Measurements from ENCODE around the gene PCDHGA5. TPM values are rescaled to one million over a fixed set of nuclear protein-coding genes. Genes with fewer than 3 reads are reported as not detected.
"Not testable (repeated sequence)": the region's sequence is repeated elsewhere in the genome, so short reads cannot be mapped to it uniquely, and the experiment has no call there.

Gene PCDHGA5
- polyA plus RNA-seq, 10 donors: 1.9 to 3.3 (median 2.6) TPM

DNA sequence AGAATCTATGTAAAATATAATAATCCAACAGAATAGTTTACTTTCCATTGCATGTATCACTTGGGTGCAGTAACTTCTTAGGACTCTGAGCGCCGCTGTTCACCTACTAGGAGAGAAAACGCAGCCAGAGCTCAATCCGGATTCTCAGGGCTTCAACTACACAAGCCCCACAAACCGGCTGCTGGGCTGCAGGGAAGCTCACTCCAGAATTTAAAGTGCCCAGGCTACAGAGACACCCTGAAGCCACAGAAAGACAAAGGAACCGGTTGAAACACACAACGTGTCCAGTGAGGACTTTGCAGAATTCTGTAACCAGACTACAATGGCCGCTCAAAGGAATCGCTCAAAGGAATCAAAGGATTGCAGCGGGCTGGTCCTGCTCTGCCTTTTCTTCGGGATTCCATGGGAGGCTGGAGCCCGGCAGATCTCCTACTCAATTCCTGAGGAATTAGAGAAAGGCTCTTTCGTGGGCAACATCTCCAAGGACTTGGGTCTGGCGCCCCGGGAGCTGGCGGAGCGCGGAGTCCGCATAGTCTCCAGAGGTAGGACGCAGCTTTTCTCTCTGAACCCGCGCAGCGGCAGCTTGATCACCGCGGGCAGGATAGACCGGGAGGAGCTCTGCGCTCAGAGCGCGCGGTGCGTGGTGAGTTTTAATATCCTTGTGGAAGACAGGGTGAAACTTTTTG lies 49.0 kb downstream of the PCDHGA5 start, which contains the start of gene PCDHGA10:
Gene PCDHGA10 (plus strand): TSS at position 134 of the 686 bp plus-strand sequence. CDS start 189 bp downstream, at position 323.
- peak in 2 of 3 donors; percentile 34 to 47 for DNase-seq

DNA sequence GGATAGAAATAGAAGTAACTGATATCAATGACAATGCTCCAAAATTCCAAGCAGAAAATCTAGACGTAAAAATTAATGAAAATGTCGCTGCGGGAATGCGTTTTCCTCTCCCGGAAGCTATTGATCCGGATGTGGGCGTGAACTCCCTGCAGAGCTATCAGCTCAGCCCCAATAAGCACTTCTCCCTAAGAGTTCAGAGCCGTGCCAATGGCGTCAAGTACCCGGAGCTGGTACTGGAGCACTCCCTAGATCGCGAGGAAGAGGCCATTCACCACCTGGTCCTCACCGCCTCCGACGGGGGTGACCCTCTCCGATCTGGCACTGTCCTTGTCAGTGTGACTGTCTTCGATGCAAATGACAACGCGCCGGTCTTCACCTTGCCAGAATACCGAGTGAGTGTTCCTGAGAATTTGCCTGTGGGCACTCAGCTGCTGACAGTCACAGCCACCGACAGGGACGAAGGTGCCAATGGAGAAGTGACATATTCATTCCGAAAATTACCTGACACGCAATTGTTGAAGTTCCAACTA lies 49.6 kb downstream of the PCDHGA5 start:
- DNase-seq: no peak

DNA sequence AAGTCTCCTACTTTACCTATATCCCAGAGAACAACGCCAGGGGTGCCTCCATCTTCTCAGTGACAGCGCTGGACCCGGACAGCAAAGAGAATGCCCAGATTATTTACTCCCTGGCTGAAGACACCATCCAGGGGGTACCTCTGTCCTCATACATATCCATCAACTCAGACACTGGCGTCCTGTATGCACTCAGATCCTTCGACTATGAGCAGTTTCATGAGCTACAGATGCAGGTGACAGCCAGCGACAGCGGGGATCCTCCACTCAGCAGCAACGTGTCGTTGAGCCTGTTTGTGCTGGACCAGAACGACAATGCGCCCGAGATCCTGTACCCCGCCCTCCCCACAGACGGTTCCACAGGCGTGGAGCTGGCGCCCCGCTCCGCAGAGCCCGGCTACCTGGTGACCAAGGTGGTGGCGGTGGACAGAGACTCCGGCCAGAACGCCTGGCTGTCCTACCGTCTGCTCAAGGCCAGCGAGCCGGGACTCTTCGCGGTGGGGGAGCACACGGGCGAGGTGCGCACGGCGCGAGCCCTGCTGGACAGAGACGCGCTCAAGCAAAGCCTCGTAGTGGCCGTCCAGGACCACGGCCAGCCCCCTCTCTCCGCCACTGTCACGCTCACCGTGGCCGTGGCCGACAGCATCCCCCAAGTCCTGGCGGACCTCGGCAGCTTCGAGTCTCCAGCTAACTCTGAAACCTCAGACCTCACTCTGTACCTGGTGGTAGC lies 50.7 kb downstream of the PCDHGA5 start:
- not testable (repeated sequence) for DNase-seq

DNA sequence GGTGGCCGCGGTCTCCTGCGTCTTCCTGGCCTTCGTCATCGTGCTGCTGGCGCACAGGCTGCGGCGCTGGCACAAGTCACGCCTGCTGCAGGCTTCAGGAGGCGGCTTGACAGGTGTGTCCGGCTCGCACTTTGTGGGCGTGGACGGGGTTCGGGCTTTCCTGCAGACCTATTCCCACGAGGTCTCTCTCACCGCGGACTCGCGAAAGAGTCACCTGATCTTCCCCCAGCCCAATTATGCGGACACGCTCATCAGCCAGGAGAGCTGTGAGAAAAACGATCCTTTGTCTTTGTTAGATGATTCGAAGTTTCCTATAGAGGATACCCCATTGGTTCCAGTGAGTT lies 51.3 kb downstream of the PCDHGA5 start:
- DNase-seq: not testable (repeated sequence)

Other genes starting within 250 kb of the PCDHGA5 start
- gene PCDHB4, start 242.3 kb upstream of the PCDHGA5 start, polyA plus RNA-seq (ENCODE audit: insufficient read length in 10 of 10): 1 to 10 TPM; 2.8 to 4.6 (median 3.1) TPM
- 1 to 10 TPM; 2.7 to 5.1 (median 3.9) TPM for gene PCDHB5, start 229.0 kb upstream of the PCDHGA5 start, polyA plus RNA-seq (ENCODE audit: insufficient read length in 10 of 10)
- gene PCDHB6, start 214.1 kb upstream of the PCDHGA5 start, polyA plus RNA-seq (ENCODE audit: insufficient read length in 10 of 10): 1 to 10 TPM; 1.3 to 2.5 (median 1.8) TPM
- 1 to 10 TPM; 1.8 to 3.5 (median 2.6) TPM for gene PCDHB7, start 191.5 kb upstream of the PCDHGA5 start, polyA plus RNA-seq (ENCODE audit: insufficient read length in 10 of 10)
- 1 to 10 TPM in 8 of 10 donors, under 1 TPM in 2; 0.34 to 2.4 (median 1.3) TPM for gene PCDHB8, start 186.4 kb upstream of the PCDHGA5 start, polyA plus RNA-seq (ENCODE audit: insufficient read length in 10 of 10)
- 1 to 10 TPM; 2.3 to 6.1 (median 4.2) TPM for gene PCDHB16, start 181.8 kb upstream of the PCDHGA5 start, polyA plus RNA-seq (ENCODE audit: insufficient read length in 10 of 10)
- 1 to 10 TPM; 1.4 to 3.9 (median 2.5) TPM for gene PCDHB9, start 177.0 kb upstream of the PCDHGA5 start, polyA plus RNA-seq (ENCODE audit: insufficient read length in 10 of 10)
- 1 to 10 TPM; 3.6 to 6.4 (median 4.9) TPM for gene PCDHB10, start 171.8 kb upstream of the PCDHGA5 start, polyA plus RNA-seq (ENCODE audit: insufficient read length in 10 of 10)
- gene PCDHB11, start 164.5 kb upstream of the PCDHGA5 start, polyA plus RNA-seq (ENCODE audit: insufficient read length in 10 of 10): 1 to 10 TPM; 1.6 to 3.5 (median 2.7) TPM
- gene PCDHB12, start 155.4 kb upstream of the PCDHGA5 start, polyA plus RNA-seq (ENCODE audit: insufficient read length in 10 of 10): 1 to 10 TPM; 2.3 to 3.7 (median 2.8) TPM
- 1 to 10 TPM; 2.3 to 3.6 (median 2.6) TPM for gene PCDHB13, start 150.2 kb upstream of the PCDHGA5 start, polyA plus RNA-seq (ENCODE audit: insufficient read length in 10 of 10)
- gene PCDHB14, start 140.8 kb upstream of the PCDHGA5 start, polyA plus RNA-seq (ENCODE audit: insufficient read length in 10 of 10): 1 to 10 TPM; 5.3 to 8.1 (median 6.6) TPM
- 1 to 10 TPM; 5.9 to 9.7 (median 7.8) TPM for gene PCDHB15, start 118.8 kb upstream of the PCDHGA5 start, polyA plus RNA-seq (ENCODE audit: insufficient read length in 10 of 10)
- gene SLC25A2, start 60.1 kb upstream of the PCDHGA5 start, polyA plus RNA-seq (ENCODE audit: insufficient read length in 10 of 10): under 1 TPM in 1 of 10 donors, not detected in 9; 0.17 TPM
- gene TAF7, start 43.4 kb upstream of the PCDHGA5 start, polyA plus RNA-seq (ENCODE audit: insufficient read length in 10 of 10): 10 to 100 TPM; 74.5 to 97.2 (median 82.8) TPM
- under 1 TPM; 0.38 to 0.64 (median 0.54) TPM for gene PCDHGA1, start 33.6 kb upstream of the PCDHGA5 start, polyA plus RNA-seq (ENCODE audit: insufficient read length in 10 of 10)
- 1 to 10 TPM; 1.7 to 3.1 (median 2.4) TPM for gene PCDHGA2, start 25.4 kb upstream of the PCDHGA5 start, polyA plus RNA-seq (ENCODE audit: insufficient read length in 10 of 10)
- gene PCDHGA3, start 20.3 kb upstream of the PCDHGA5 start, polyA plus RNA-seq (ENCODE audit: insufficient read length in 10 of 10): 1 to 10 TPM; 1.2 to 1.7 (median 1.4) TPM
- under 1 TPM; 0.36 to 0.88 (median 0.60) TPM for gene PCDHGB1, start 14.1 kb upstream of the PCDHGA5 start, polyA plus RNA-seq (ENCODE audit: insufficient read length in 10 of 10)
- 1 to 10 TPM; 1.1 to 1.8 (median 1.3) TPM for gene PCDHGA4, start 9.1 kb upstream of the PCDHGA5 start, polyA plus RNA-seq (ENCODE audit: insufficient read length in 10 of 10)
- gene PCDHGB2, start 4.2 kb upstream of the PCDHGA5 start, polyA plus RNA-seq (ENCODE audit: insufficient read length in 10 of 10): 1 to 10 TPM; 1.9 to 2.6 (median 2.2) TPM
- 1 to 10 TPM in 9 of 10 donors, under 1 TPM in 1; 0.99 to 1.7 (median 1.4) TPM for gene PCDHGB3, start 6.1 kb downstream of the PCDHGA5 start, polyA plus RNA-seq (ENCODE audit: insufficient read length in 10 of 10)
- gene PCDHGA6, start 9.7 kb downstream of the PCDHGA5 start, polyA plus RNA-seq (ENCODE audit: insufficient read length in 10 of 10): 1 to 10 TPM; 2.4 to 5.4 (median 3.4) TPM
- 1 to 10 TPM; 1.2 to 2.0 (median 1.4) TPM for gene PCDHGA7, start 18.6 kb downstream of the PCDHGA5 start, polyA plus RNA-seq (ENCODE audit: insufficient read length in 10 of 10)
- gene PCDHGB4, start 23.5 kb downstream of the PCDHGA5 start, polyA plus RNA-seq (ENCODE audit: insufficient read length in 10 of 10): 1 to 10 TPM; 1.7 to 3.9 (median 2.5) TPM
- under 1 TPM; 0.43 to 0.83 (median 0.57) TPM for gene PCDHGA8, start 28.5 kb downstream of the PCDHGA5 start, polyA plus RNA-seq (ENCODE audit: insufficient read length in 10 of 10)
- 1 to 10 TPM; 2.5 to 7.0 (median 4.1) TPM for gene PCDHGB5, start 33.8 kb downstream of the PCDHGA5 start, polyA plus RNA-seq (ENCODE audit: insufficient read length in 10 of 10)
- gene PCDHGA9, start 38.6 kb downstream of the PCDHGA5 start, polyA plus RNA-seq (ENCODE audit: insufficient read length in 10 of 10): 1 to 10 TPM; 3.4 to 5.3 (median 3.8) TPM
- gene PCDHGB6, start 43.9 kb downstream of the PCDHGA5 start, polyA plus RNA-seq (ENCODE audit: insufficient read length in 10 of 10): 1 to 10 TPM; 2.7 to 6.8 (median 4.3) TPM
- gene PCDHGA10, start 48.8 kb downstream of the PCDHGA5 start, polyA plus RNA-seq (ENCODE audit: insufficient read length in 10 of 10): 1 to 10 TPM; 1.2 to 2.8 (median 1.8) TPM
- 10 to 100 TPM in 1 of 10 donors, 1 to 10 TPM in 9; 7.4 to 11.7 (median 8.2) TPM for gene PCDHGB7, start 53.5 kb downstream of the PCDHGA5 start, polyA plus RNA-seq (ENCODE audit: insufficient read length in 10 of 10)
- 1 to 10 TPM; 2.9 to 4.8 (median 3.3) TPM for gene PCDHGA11, start 56.9 kb downstream of the PCDHGA5 start, polyA plus RNA-seq (ENCODE audit: insufficient read length in 10 of 10)
- 1 to 10 TPM; 1.2 to 3.1 (median 2.3) TPM for gene PCDHGA12, start 66.3 kb downstream of the PCDHGA5 start, polyA plus RNA-seq (ENCODE audit: insufficient read length in 10 of 10)
- gene PCDHGC3, start 111.8 kb downstream of the PCDHGA5 start, polyA plus RNA-seq (ENCODE audit: insufficient read length in 10 of 10): 100 to 1,000 TPM in 8 of 10 donors, 10 to 100 TPM in 2; 95.8 to 177 (median 115) TPM
- gene PCDHGC4, start 120.9 kb downstream of the PCDHGA5 start, polyA plus RNA-seq (ENCODE audit: insufficient read length in 10 of 10): 1 to 10 TPM in 9 of 10 donors, under 1 TPM in 1; 0.93 to 2.2 (median 1.6) TPM
- 1 to 10 TPM in 1 of 10 donors, under 1 TPM in 9; 0.25 to 1.4 (median 0.44) TPM for gene PCDHGC5, start 124.9 kb downstream of the PCDHGA5 start, polyA plus RNA-seq (ENCODE audit: insufficient read length in 10 of 10)

All from muscle of back (tissue), 11 donors.